HepG2 (cell line): ENCODE results near the gene PLVAP. TPM values are rescaled to one million over a fixed set of nuclear protein-coding genes. Genes with fewer than 3 reads are reported as not detected.
A peak's percentile ranks its signal among the peaks of the same experiment; 100 is the strongest.

Experiments used
- ARNT ChIP-seq: fragments of 450-650 bp; IDR thresholded peaks from 2 replicates; pipeline ENCODE4 v1.6.1; 2017
- DNMT3B ChIP-seq: conservative IDR thresholded peaks from 2 replicates; pipeline ENCODE4 v1.6.1; 2016; ENCODE audit warnings: missing biosample characterization, control low read depth
- ELF1 ChIP-seq: sonication (generic); formaldehyde crosslinking; IDR thresholded peaks from 2 replicates; pipeline ENCODE4 v1.4.0; 2020; ENCODE audit warnings: missing genetic modification reagents
- ISX ChIP-seq: sonication (generic); formaldehyde crosslinking; conservative IDR thresholded peaks from 2 replicates; pipeline ENCODE4 v1.5.0; 2020; ENCODE audit warnings: missing genetic modification reagents
- NBN ChIP-seq: fragments of 450-650 bp; conservative IDR thresholded peaks from 2 replicates; pipeline ENCODE4 v1.6.1; 2017
- NFATC3 ChIP-seq: sonication (generic); formaldehyde crosslinking; IDR thresholded peaks from 2 replicates; pipeline ENCODE4 v1.5.1; 2020; ENCODE audit warnings: mild to moderate bottlenecking, missing genetic modification reagents
- PAX8 ChIP-seq: sonication (generic); formaldehyde crosslinking; IDR thresholded peaks from 2 replicates; pipeline ENCODE4 v1.8.0; 2022; ENCODE audit warnings: mild to moderate bottlenecking, missing genetic modification reagents, borderline replicate concordance
- SETDB1 ChIP-seq: sonication (generic); formaldehyde crosslinking; IDR thresholded peaks from 2 replicates; pipeline ENCODE4 v1.5.1; 2020; ENCODE audit warnings: missing genetic modification reagents, mild to moderate bottlenecking, borderline replicate concordance
- SRSF4 ChIP-seq: fragments of 200-400 bp; formaldehyde crosslinking; IDR thresholded peaks from one replicate; pipeline ENCODE4 v1.6.1; 2018; ENCODE audit warnings: mild to moderate bottlenecking, low read depth, low read length, moderate library complexity; ENCODE audit not compliant: poor library complexity, severe bottlenecking
- SUZ12 ChIP-seq: fragments of 150-350 bp; IDR thresholded peaks from 2 replicates; pipeline ENCODE4 v1.6.1; 2014; ENCODE audit warnings: low read depth, low read length
- ZMYM2 ChIP-seq: sonication (generic); formaldehyde crosslinking; IDR thresholded peaks from 2 replicates; pipeline ENCODE4 v1.8.0; 2022; ENCODE audit warnings: mild to moderate bottlenecking, missing genetic modification reagents
- ZNF749 ChIP-seq: sonication (generic); formaldehyde crosslinking; IDR thresholded peaks from 2 replicates; pipeline ENCODE4 v1.8.0; 2022; ENCODE audit warnings: mild to moderate bottlenecking, missing genetic modification reagents, moderate library complexity, borderline replicate concordance
- ZNF790 ChIP-seq: sonication (generic); formaldehyde crosslinking; IDR thresholded peaks from 2 replicates; pipeline ENCODE4 v1.8.0; 2022; ENCODE audit warnings: missing genetic modification reagents, mild to moderate bottlenecking, borderline replicate concordance
- polyA plus RNA-seq, 8 experiments: library from polyadenylated mRNA; depleted of rRNA in 3 of 8; stranded (reverse) in 7 of 8; unstranded in 1 of 8; fragments of >200 nt; fragmentation: Illumina TruSeq in 4 of 8; extraction: Trizol in 4 of 8; gene quantifications; 2 replicates each; pipeline versions ENCODE4 v1.2.1 to v1.2.3, GENCODE V29; 2011 to 2016; ENCODE audit warnings: low read depth in 4 of 8, missing spikeins in 1 of 8, mixed read lengths in 1 of 8; ENCODE audit not compliant: insufficient read depth in 1 of 8
- total RNA-seq, 5 experiments: library from RNA; depleted of rRNA; stranded (reverse); fragments of >200 nt; fragmentation: Illumina TruSeq; extraction: Trizol; gene quantifications; 2 replicates each; pipeline ENCODE4 v1.2.3, GENCODE V29; 2016; ENCODE audit warnings: low read depth in 1 of 5
- TF ChIP-seq, protein P1 (sequence below), 2 experiments: sonication (generic) in 1 of 2; formaldehyde crosslinking in 1 of 2; IDR thresholded peaks; 2 replicates each; pipeline versions ENCODE4 v1.5.1 to v1.6.1; 2011 to 2020; ENCODE audit warnings: borderline replicate concordance in 1 of 2, low read depth in 1 of 2, low read length in 1 of 2, mild to moderate bottlenecking in 1 of 2, missing genetic modification reagents in 1 of 2, moderate library complexity in 1 of 2
- TF ChIP-seq, protein P2 (sequence below): sonication (generic); formaldehyde crosslinking; IDR thresholded peaks from one replicate; pipeline ENCODE4 v1.5.1; 2020; ENCODE audit warnings: mild to moderate bottlenecking, missing genetic modification reagents; ENCODE audit errors: not compliant biosample characterization
- TF ChIP-seq, protein P3 (sequence below): sonication (generic); formaldehyde crosslinking; IDR thresholded peaks from 2 replicates; pipeline ENCODE4 v1.4.0; 2020; ENCODE audit warnings: missing genetic modification reagents

The PLVAP gene
- total and polyA plus RNA-seq, 2 of the 13 experiments (the other 11 are each of a cell fraction or from before 2014, with no cell fraction given) = 0.26 TPM; not detected in 1

DNA sequence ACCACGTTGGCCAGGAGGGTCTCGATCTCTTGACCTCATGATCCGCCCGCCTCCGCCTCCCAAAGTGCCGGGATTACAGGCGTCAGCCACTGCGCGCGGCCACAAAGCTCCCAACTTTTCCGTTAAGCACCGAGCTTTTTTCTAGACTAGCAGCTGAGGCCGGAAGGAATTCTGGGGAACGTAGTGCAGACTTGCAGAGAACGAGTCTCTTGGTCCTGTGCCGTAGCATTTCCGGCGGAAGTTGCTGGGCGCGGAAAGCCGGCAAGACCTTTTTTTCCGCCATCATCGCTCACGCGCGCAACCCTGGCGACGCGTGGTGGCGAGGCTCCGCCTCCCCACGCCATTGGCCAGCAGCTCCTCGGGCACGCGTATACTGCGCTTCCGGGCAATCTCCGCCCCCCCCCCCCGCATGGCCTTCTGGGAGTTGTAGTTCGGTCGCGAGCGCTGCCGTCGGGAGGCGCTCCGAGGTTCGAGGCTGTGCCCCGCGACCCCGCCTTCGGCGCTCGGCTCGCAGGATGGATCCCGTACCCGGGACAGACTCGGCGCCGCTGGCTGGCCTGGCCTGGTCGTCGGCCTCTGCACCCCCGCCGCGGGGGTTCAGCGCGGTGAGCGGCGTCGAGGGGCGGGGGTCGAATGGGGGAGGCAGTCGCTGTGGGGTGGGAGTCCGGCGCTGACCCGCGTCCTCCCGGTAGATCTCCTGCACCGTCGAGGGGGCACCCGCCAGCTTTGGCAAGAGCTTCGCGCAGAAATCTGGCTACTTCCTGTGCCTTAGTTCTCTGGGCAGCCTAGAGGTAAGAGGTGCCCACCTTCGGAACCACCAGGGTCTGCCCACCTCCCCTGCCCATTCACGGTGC lies 42.7 kb upstream of the PLVAP start, which contains the start of gene MVB12A (continued):
- TF ChIP-seq NBN = no peak
- TF ChIP-seq ZMYM2 (CRISPR knock-in tag) = peak; percentile 46
- TF ChIP-seq ARNT = no peak
- peak; percentile 96 for TF ChIP-seq ELF1 (CRISPR knock-in tag)
- peak; percentile 88; the same call in 1 of the 2 replicates for TF ChIP-seq PAX8 (CRISPR knock-in tag)
- TF ChIP-seq DNMT3B = no peak
- TF ChIP-seq, protein P1, sequence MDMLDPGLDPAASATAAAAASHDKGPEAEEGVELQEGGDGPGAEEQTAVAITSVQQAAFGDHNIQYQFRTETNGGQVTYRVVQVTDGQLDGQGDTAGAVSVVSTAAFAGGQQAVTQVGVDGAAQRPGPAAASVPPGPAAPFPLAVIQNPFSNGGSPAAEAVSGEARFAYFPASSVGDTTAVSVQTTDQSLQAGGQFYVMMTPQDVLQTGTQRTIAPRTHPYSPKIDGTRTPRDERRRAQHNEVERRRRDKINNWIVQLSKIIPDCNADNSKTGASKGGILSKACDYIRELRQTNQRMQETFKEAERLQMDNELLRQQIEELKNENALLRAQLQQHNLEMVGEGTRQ (IDR thresholded peaks at IDR 0.05; ENCODE audit: low read depth, low read length) = no peak
- TF ChIP-seq, protein P1 (CRISPR knock-in tag; IDR thresholded peaks at IDR 0.05; ENCODE audit: borderline replicate concordance) = no peak
- TF ChIP-seq ZNF790 (CRISPR knock-in tag) = no peak
- TF ChIP-seq ZNF749 (CRISPR knock-in tag) = no peak
- TF ChIP-seq, protein P2, sequence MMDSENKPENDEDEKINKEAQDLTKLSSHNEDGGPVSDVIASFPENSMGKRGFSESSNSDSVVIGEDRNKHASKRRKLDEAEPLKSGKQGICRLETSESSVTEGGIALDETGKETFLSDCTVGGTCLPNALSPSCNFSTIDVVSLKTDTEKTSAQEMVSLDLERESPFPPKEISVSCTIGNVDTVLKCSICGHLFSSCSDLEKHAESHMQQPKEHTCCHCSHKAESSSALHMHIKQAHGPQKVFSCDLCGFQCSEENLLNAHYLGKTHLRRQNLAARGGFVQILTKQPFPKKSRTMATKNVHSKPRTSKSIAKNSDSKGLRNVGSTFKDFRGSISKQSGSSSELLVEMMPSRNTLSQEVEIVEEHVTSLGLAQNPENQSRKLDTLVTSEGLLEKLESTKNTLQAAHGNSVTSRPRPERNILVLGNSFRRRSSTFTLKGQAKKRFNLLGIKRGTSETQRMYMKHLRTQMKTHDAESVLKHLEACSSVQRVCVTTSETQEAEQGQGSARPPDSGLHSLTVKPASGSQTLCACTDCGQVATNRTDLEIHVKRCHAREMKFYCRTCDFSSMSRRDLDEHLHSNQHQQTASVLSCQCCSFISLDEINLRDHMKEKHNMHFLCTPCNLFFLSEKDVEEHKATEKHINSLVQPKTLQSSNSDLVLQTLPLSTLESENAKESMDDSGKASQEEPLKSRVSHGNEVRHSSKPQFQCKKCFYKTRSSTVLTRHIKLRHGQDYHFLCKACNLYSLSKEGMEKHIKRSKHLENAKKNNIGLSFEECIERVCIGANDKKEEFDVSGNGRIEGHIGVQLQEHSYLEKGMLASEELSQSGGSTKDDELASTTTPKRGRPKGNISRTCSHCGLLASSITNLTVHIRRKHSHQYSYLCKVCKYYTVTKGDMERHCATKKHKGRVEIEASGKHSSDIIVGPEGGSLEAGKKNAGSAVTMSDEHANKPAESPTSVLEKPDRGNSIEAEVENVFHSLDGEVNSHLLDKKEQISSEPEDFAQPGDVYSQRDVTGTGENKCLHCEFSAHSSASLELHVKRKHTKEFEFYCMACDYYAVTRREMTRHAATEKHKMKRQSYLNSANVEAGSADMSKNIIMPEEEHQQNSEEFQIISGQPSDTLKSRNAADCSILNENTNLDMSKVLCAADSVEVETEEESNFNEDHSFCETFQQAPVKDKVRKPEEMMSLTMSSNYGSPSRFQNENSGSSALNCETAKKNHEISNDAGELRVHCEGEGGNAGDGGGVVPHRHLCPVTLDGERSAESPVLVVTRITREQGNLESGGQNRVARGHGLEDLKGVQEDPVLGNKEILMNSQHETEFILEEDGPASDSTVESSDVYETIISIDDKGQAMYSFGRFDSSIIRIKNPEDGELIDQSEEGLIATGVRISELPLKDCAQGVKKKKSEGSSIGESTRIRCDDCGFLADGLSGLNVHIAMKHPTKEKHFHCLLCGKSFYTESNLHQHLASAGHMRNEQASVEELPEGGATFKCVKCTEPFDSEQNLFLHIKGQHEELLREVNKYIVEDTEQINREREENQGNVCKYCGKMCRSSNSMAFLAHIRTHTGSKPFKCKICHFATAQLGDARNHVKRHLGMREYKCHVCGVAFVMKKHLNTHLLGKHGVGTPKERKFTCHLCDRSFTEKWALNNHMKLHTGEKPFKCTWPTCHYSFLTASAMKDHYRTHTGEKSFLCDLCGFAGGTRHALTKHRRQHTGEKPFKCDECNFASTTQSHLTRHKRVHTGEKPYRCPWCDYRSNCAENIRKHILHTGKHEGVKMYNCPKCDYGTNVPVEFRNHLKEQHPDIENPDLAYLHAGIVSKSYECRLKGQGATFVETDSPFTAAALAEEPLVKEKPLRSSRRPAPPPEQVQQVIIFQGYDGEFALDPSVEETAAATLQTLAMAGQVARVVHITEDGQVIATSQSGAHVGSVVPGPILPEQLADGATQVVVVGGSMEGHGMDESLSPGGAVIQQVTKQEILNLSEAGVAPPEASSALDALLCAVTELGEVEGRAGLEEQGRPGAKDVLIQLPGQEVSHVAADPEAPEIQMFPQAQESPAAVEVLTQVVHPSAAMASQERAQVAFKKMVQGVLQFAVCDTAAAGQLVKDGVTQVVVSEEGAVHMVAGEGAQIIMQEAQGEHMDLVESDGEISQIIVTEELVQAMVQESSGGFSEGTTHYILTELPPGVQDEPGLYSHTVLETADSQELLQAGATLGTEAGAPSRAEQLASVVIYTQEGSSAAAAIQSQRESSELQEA = peak; percentile 48
- TF ChIP-seq, protein P3, sequence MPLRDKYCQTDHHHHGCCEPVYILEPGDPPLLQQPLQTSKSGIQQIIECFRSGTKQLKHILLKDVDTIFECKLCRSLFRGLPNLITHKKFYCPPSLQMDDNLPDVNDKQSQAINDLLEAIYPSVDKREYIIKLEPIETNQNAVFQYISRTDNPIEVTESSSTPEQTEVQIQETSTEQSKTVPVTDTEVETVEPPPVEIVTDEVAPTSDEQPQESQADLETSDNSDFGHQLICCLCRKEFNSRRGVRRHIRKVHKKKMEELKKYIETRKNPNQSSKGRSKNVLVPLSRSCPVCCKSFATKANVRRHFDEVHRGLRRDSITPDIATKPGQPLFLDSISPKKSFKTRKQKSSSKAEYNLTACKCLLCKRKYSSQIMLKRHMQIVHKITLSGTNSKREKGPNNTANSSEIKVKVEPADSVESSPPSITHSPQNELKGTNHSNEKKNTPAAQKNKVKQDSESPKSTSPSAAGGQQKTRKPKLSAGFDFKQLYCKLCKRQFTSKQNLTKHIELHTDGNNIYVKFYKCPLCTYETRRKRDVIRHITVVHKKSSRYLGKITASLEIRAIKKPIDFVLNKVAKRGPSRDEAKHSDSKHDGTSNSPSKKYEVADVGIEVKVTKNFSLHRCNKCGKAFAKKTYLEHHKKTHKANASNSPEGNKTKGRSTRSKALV (CRISPR knock-in tag) = 0 out of 2 replicates have a peak, but pooled peaks have one; percentile 60
- no peak for TF ChIP-seq SETDB1
- TF ChIP-seq NFATC3 (CRISPR knock-in tag) = no peak
- TF ChIP-seq SUZ12 = peak; percentile 52
- TF ChIP-seq SRSF4 = no peak
- no peak for TF ChIP-seq ISX (CRISPR knock-in tag)
